ENCODE measurements around the gene MMP2.

- TF ChIP-seq, protein P1, sequence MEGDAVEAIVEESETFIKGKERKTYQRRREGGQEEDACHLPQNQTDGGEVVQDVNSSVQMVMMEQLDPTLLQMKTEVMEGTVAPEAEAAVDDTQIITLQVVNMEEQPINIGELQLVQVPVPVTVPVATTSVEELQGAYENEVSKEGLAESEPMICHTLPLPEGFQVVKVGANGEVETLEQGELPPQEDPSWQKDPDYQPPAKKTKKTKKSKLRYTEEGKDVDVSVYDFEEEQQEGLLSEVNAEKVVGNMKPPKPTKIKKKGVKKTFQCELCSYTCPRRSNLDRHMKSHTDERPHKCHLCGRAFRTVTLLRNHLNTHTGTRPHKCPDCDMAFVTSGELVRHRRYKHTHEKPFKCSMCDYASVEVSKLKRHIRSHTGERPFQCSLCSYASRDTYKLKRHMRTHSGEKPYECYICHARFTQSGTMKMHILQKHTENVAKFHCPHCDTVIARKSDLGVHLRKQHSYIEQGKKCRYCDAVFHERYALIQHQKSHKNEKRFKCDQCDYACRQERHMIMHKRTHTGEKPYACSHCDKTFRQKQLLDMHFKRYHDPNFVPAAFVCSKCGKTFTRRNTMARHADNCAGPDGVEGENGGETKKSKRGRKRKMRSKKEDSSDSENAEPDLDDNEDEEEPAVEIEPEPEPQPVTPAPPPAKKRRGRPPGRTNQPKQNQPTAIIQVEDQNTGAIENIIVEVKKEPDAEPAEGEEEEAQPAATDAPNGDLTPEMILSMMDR (IDR thresholded peaks at IDR 0.05), result no peak
- no peak for TF ChIP-seq POLR2A (IDR thresholded peaks at IDR 0.05)
Measured at GRCh38 chr16:55482056-55482455, 3.1 kb downstream of the MMP2 start.

All from heart left ventricle (tissue), 13 donors.